D721Med (cell line): ENCODE data around the gene MKI67.

Source experiments
- DNase-seq: peaks from one replicate; pipeline ENCODE4 v3.0.0; 2011; ENCODE audit warnings: low spot score; ENCODE audit not compliant: insufficient read length
- FAIRE-seq: peaks from 2 replicates; lab custom pipeline; 2011; peaks lifted over from hg19 to GRCh38; lab: Jason Lieb, UNC
- CTCF ChIP-seq: IDR thresholded peaks from 2 replicates; pipeline ENCODE4 v1.5.1; 2012; ENCODE audit warnings: mild to moderate bottlenecking, control low read depth; ENCODE audit not compliant: insufficient read depth; ENCODE audit errors: missing control alignments

Gene MKI67

GRCh38 chr10:128069351-128070051 lies 56.7 kb downstream of the MKI67 start:
- peak; percentile 93 for TF ChIP-seq CTCF
- DNase-seq (peak; percentile 40), FAIRE-seq (no peak)

DNA sequence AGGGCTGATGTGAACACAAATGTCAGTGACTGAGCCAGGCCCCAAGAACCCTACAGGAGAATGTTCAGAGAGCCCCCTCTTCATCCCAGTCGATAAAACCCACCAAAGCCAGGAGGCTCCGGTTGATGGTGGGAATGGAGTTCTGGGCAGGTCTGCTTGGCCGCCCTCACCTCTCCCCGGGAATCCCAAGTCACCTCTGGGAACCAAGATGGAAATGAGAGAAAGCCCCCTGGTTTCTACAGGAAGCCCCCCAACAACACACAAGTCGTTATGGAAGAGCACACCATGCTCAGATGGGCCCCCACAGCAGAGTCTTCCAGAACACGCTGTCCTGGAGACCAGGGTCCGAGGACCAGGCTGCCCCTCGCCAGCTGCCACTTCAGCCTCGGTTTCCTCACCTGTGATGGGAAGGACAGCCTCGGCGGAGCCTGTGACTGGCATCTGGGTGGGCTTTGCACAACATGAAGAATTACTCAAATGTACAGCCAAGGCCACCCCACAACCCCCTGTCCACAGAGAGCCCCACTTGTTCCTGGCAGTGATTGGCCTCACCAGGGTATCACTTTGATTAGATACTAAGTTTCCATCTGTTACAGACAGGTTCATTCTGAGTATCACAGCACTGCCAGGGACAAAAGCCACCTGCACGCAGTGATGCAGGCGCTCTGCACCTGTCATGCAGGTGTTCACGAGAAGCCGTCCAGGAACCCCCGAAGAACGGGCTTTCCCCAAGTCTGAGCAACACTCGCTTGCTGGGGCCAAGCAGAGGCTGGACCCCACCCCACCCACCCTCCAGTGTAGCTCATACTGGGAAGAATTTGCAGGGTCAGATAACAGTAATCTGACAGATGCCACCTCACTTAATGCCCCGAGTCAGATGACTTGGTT lies 57.6 kb downstream of the MKI67 start:
- DNase-seq = no peak
- FAIRE-seq = no peak
- TF ChIP-seq CTCF = no peak

DNA sequence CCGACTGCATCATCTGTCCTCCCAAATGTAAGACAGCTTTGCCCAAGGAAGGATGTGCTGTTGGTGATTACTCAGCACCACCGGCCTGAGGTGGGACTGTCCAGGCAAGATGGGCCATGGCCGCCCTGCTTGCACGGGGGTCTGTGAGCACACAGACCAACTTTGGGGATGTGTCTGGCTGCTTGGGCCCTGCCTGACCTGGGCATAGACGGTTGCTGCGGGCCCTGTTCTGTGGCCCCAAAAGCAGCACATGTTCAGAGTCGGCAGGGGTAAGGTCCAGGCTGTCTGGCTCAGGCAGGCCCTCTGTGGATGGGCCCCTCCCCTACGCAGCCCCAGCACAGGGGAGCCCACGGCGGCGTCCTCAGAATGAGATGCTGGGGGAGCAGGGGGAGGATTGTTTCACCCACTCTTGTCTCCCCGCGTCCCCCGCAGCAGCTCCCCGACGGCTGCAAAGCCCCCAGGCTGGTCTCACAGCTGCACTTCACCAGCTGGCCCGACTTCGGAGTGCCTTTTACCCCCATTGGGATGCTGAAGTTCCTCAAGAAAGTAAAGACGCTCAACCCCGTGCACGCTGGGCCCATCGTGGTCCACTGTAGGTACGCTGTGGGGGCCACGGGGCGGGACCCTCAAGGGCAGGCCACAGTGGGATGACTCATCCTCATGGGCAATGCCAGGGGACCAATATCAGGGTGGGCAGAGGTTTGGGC lies 58.4 kb downstream of the MKI67 start:
- DNase-seq (no peak), FAIRE-seq (no peak)
- no peak for TF ChIP-seq CTCF

- DNase-seq (no peak), FAIRE-seq (no peak)
- TF ChIP-seq CTCF = no peak
These were observed 59.3 kb downstream of the MKI67 start for GRCh38 chr10:128066870-128067382.

GRCh38 chr10:128065881-128066534 lies 60.2 kb downstream of the MKI67 start:
- DNase-seq (no peak), FAIRE-seq (no peak)
- no peak for TF ChIP-seq CTCF

GRCh38 chr10:128064970-128065580 lies 61.1 kb downstream of the MKI67 start:
- TF ChIP-seq CTCF = no peak
- no peak for FAIRE-seq
- no peak for DNase-seq
